Body of pancreas (tissue), 4 donors: ENCODE results near the gene CAPRIN1. TPM values are rescaled to one million over a fixed set of nuclear protein-coding genes. Genes with fewer than 3 reads are reported as not detected.

Source experiments
- ATAC-seq: fragments of 150-250 bp; one replicate; pipeline ENCODE4 v1.9.1; 2016
- DNase-seq, 4 donors: peaks; one replicate each; pipeline ENCODE4 v3.0.0-alpha.2; 2019
- H3K27ac ChIP-seq, 4 donors: fragments of 200-600 bp; sonication (generic); 1 replicate in 3 of 4; 2 replicates in 1 of 4; pipeline versions ENCODE4 v1.5.1 to v1.6.1; 2016 to 2019; ENCODE audit warnings: mild to moderate bottlenecking in 1 of 4, mixed read lengths in 1 of 4, moderate library complexity in 1 of 4
- H3K27me3 ChIP-seq, 2 donors: fragments of 200-600 bp; sonication (generic); one replicate each; pipeline ENCODE4 v1.6.0; 2016; ENCODE audit warnings: mild to moderate bottlenecking in 1 of 2
- H3K36me3 ChIP-seq, 2 donors: fragments of 200-600 bp; sonication (generic); replicated peaks in 1 of 2; 2 replicates each; pipeline ENCODE4 v1.5.1; 2016; ENCODE audit warnings: low read depth in 2 of 2; ENCODE audit not compliant: insufficient read depth in 1 of 2
- H3K4me1 ChIP-seq: fragments of 200-600 bp; sonication (generic); one replicate; pipeline ENCODE4 v1.6.0; 2016
- H3K4me3 ChIP-seq, 2 donors: fragments of 200-600 bp; sonication (generic); 1 replicate in 1 of 2; 2 replicates in 1 of 2; pipeline ENCODE4 v1.5.1; 2016 to 2019
- H3K9me3 ChIP-seq, 3 donors: fragments of 200-600 bp; sonication (generic); 1 replicate in 2 of 3; 2 replicates in 1 of 3; pipeline ENCODE4 v1.5.1; 2016
- CTCF ChIP-seq, 7 experiments: fragments of 450-650 bp in 4 of 7; fragments of 200-600 bp in 3 of 7; sonication (generic) in 3 of 7; IDR thresholded peaks; one replicate each; pipeline ENCODE4 v1.5.1; 2016 to 2019; ENCODE audit warnings: antibody characterized with exemption in 7 of 7
- POLR2A ChIP-seq, 3 donors: fragments of 450-650 bp; IDR thresholded peaks; one replicate each; pipeline ENCODE4 v1.6.1; 2016; ENCODE audit warnings: antibody characterized with exemption in 3 of 3, mild to moderate bottlenecking in 2 of 3
- WGBS, 2 donors: methylation state at CpG; one replicate each; pipeline ENCODE4 v1.1.5; 2017; 5-methylcytosine and 5-hydroxymethylcytosine counted together
- intact Hi-C: fragments of 100-400 bp; cut with DNase I; formaldehyde crosslinking; loops from one replicate; pipeline ENCODE4 v1.15.1; 2023
- total RNA-seq, 2 donors: library from RNA; depleted of rRNA; stranded (reverse); fragments of >200 nt; gene quantifications; one replicate each; pipeline ENCODE4 v1.1.0, GENCODE V29; 2016

Gene CAPRIN1
- total RNA-seq, 2 donors from 2014 or later = 90.0 to 165 TPM

- Histone ChIP-seq H3K27ac (no peak overlapping the region), H3K4me3 (no peak overlapping the region), H3K27me3 (no peaks in the 10 kb centered on the region), H3K9me3 (no peaks in the 10 kb centered on the region), H3K4me1 (no peaks in the 10 kb centered on the region), H3K36me3 (no peaks in the 10 kb centered on the region)
- intact Hi-C loops = no loop called here
- DNase-seq (no peak), ATAC-seq (no peak)
- WGBS, 2 donors = 90 to 95% methylated on average over 1 of the region's 1 CpG
- no peak for TF ChIP-seq POLR2A (IDR thresholded peaks at IDR 0.05)
- TF ChIP-seq CTCF (IDR thresholded peaks at IDR 0.05) = no peak
Observed at GRCh38 chr11:34036456-34036855, 15.1 kb upstream of the CAPRIN1 start.

GRCh38 chr11:34037016-34037415 is 14.5 kb upstream of the CAPRIN1 start:
- H3K36me3 ChIP-seq = no peaks in the 10 kb centered on the region
- ATAC-seq (no peak), DNase-seq (no peak)
- intact Hi-C loops = no loop called here
- TF ChIP-seq POLR2A (IDR thresholded peaks at IDR 0.05) (no peak), CTCF (IDR thresholded peaks at IDR 0.05) (no peak)
- H3K27me3 ChIP-seq = no peaks in the 10 kb centered on the region
- no peak overlapping the region for H3K4me3 ChIP-seq
- no peak overlapping the region for H3K27ac ChIP-seq
- 91 to 100% methylated on average over 2 of the region's 2 CpGs for WGBS, 2 donors
- no peaks in the 10 kb centered on the region for H3K4me1 ChIP-seq
- no peaks in the 10 kb centered on the region for H3K9me3 ChIP-seq

GRCh38 chr11:34040571-34040970 is 11.0 kb upstream of the CAPRIN1 start:
- Histone ChIP-seq H3K36me3 (no peaks in the 10 kb centered on the region), H3K27ac (no peak overlapping the region), H3K27me3 (no peaks in the 10 kb centered on the region), H3K4me1 (no peaks in the 10 kb centered on the region), H3K9me3 (no peaks in the 10 kb centered on the region), H3K4me3 (no peak overlapping the region)
- ATAC-seq (no peak), DNase-seq (no peak)
- TF ChIP-seq CTCF (IDR thresholded peaks at IDR 0.05) (no peak), POLR2A (IDR thresholded peaks at IDR 0.05) (no peak)
- intact Hi-C loops = no loop called here
- 90 to 91% methylated on average over 11 of the region's 11 CpGs for WGBS, 2 donors

- DNase-seq (peak in 1 of 4 donors; percentile 16), ATAC-seq (no peak)
- no peak overlapping the region for H3K27ac ChIP-seq
- no peaks in the 10 kb centered on the region for H3K9me3 ChIP-seq
- TF ChIP-seq CTCF (IDR thresholded peaks at IDR 0.05) = no peak
- no peak for TF ChIP-seq POLR2A (IDR thresholded peaks at IDR 0.05)
- no peaks in the 10 kb centered on the region for H3K4me1 ChIP-seq
- intact Hi-C loops = no loop called here
- no peaks in the 10 kb centered on the region for H3K27me3 ChIP-seq
- WGBS, 2 donors = 72 to 77% methylated on average over 27 of the region's 27 CpGs
- H3K36me3 ChIP-seq = no peaks in the 10 kb centered on the region
- no peak overlapping the region for H3K4me3 ChIP-seq
Observed at GRCh38 chr11:34044664-34045485, 6.7 kb upstream of the CAPRIN1 start.

GRCh38 chr11:34049028-34049427 is 2.5 kb upstream of the CAPRIN1 start:
- Histone ChIP-seq H3K9me3 (no peaks in the 10 kb centered on the region), H3K36me3 (no peaks in the 10 kb centered on the region), H3K27ac (no peak overlapping the region), H3K4me3 (no peak overlapping the region), H3K27me3 (no peaks in the 10 kb centered on the region), H3K4me1 (peaks cover 10% of the 10 kb centered on the region)
- intact Hi-C loops = no loop called here
- no peak for TF ChIP-seq POLR2A (IDR thresholded peaks at IDR 0.05)
- no peak for TF ChIP-seq CTCF (IDR thresholded peaks at IDR 0.05)
- DNase-seq = no peak
- 73 to 76% methylated on average over 4 of the region's 4 CpGs for WGBS, 2 donors
- no peak for ATAC-seq
